ENCODE data around the gene WNT9B. TPM values are rescaled to one million over a fixed set of nuclear protein-coding genes. Genes with fewer than 3 reads are reported as not detected.

WNT9B gene
- polyA plus RNA-seq, 1 donor from 2014 or later, result not detected

DNA sequence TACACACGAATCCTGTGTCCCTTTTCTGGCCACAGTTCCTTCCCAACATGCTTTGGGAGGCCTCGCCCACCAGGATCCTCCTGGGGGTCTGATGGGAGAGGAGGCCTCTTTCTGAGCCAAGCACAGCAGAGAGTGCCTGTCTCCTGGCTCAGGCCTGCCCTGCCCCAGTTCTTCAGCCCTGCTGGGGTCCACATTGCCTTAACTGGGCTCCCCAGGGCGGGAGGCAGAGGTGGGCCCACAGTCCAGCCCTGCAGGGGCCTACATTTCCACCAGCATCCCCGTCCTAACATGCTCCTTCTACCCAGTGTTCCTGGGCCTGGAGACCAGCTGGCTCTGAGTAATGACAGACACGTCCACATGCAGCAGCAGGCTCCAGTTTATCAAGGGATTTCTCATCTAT, 29.6 kb downstream of the WNT9B start:
- H3K9ac ChIP-seq (ENCODE audit: low read length), result no peak overlapping the region
- no peaks in the 10 kb centered on the region for H3K36me3 ChIP-seq (ENCODE audit: insufficient read depth, low read length)
- H3K9me2 ChIP-seq (ENCODE audit: insufficient read depth, low read length), result no peaks in the 10 kb centered on the region
- H3K27ac ChIP-seq (ENCODE audit: low read length), result no peak overlapping the region
- no peaks in the 10 kb centered on the region for H3F3A ChIP-seq (ENCODE audit: insufficient read depth, low read length, poor library complexity, severe bottlenecking)
- no peak overlapping the region for H3K4me2 ChIP-seq (ENCODE audit: low read length)
- no peaks in the 10 kb centered on the region for H3K79me2 ChIP-seq (replicated peaks; ENCODE audit: insufficient read depth, low read length)
- TF ChIP-seq TAF1 (IDR thresholded peaks at IDR 0.05; ENCODE audit: low read depth) (no peak), MXI1 (conservative IDR thresholded peaks at IDR 0.05; ENCODE audit: poor library complexity, severe bottlenecking) (no peak), POLR2AphosphoS5 (IDR thresholded peaks at IDR 0.05) (no peak)
- TF ChIP-seq, protein P1, sequence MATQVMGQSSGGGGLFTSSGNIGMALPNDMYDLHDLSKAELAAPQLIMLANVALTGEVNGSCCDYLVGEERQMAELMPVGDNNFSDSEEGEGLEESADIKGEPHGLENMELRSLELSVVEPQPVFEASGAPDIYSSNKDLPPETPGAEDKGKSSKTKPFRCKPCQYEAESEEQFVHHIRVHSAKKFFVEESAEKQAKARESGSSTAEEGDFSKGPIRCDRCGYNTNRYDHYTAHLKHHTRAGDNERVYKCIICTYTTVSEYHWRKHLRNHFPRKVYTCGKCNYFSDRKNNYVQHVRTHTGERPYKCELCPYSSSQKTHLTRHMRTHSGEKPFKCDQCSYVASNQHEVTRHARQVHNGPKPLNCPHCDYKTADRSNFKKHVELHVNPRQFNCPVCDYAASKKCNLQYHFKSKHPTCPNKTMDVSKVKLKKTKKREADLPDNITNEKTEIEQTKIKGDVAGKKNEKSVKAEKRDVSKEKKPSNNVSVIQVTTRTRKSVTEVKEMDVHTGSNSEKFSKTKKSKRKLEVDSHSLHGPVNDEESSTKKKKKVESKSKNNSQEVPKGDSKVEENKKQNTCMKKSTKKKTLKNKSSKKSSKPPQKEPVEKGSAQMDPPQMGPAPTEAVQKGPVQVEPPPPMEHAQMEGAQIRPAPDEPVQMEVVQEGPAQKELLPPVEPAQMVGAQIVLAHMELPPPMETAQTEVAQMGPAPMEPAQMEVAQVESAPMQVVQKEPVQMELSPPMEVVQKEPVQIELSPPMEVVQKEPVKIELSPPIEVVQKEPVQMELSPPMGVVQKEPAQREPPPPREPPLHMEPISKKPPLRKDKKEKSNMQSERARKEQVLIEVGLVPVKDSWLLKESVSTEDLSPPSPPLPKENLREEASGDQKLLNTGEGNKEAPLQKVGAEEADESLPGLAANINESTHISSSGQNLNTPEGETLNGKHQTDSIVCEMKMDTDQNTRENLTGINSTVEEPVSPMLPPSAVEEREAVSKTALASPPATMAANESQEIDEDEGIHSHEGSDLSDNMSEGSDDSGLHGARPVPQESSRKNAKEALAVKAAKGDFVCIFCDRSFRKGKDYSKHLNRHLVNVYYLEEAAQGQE (IDR thresholded peaks at IDR 0.05; ENCODE audit: borderline replicate concordance), result no peak
- TF ChIP-seq, protein P2, sequence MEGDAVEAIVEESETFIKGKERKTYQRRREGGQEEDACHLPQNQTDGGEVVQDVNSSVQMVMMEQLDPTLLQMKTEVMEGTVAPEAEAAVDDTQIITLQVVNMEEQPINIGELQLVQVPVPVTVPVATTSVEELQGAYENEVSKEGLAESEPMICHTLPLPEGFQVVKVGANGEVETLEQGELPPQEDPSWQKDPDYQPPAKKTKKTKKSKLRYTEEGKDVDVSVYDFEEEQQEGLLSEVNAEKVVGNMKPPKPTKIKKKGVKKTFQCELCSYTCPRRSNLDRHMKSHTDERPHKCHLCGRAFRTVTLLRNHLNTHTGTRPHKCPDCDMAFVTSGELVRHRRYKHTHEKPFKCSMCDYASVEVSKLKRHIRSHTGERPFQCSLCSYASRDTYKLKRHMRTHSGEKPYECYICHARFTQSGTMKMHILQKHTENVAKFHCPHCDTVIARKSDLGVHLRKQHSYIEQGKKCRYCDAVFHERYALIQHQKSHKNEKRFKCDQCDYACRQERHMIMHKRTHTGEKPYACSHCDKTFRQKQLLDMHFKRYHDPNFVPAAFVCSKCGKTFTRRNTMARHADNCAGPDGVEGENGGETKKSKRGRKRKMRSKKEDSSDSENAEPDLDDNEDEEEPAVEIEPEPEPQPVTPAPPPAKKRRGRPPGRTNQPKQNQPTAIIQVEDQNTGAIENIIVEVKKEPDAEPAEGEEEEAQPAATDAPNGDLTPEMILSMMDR (IDR thresholded peaks at IDR 0.05; ENCODE audit: poor library complexity, severe bottlenecking), result no peak
- no peaks in the 10 kb centered on the region for H4K20me1 ChIP-seq (ENCODE audit: insufficient read depth)
- H3K27me3 ChIP-seq (ENCODE audit: insufficient read depth, low read depth, low read length), result no peaks in the 10 kb centered on the region
- H2AFZ ChIP-seq (ENCODE audit: low read depth, low read length), result no peak overlapping the region
- no peak overlapping the region for H3K4me3 ChIP-seq (ENCODE audit: low read length)
- H3K9me3 ChIP-seq (ENCODE audit: low read length), result no peaks in the 10 kb centered on the region

DNA sequence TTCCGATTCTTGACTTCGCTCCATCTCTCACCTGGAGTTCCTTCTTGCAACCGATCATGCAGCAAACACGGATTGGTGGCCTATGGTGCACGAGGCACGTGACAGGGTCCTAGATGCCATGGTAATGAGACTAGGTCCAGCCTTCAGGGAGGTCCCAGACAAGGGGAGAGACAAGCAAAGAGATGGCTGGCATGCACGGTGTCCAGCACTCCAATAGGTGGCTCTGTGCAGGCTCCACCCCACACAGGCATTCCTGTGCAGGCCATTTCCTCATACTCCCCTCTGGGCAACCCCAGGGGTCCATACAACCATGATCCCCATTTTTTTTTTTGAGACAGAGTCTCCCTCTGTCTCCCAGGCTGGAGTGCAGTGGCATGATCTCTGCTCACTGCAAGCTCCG, 31.3 kb downstream of the WNT9B start:
- no peak overlapping the region for H3K27ac ChIP-seq (ENCODE audit: low read length)
- H3K9me3 ChIP-seq (ENCODE audit: low read length), result no peaks in the 10 kb centered on the region
- H3K9ac ChIP-seq (ENCODE audit: low read length), result no peak overlapping the region
- H3K9me2 ChIP-seq (ENCODE audit: insufficient read depth, low read length), result no peaks in the 10 kb centered on the region
- no peak overlapping the region for H3K4me2 ChIP-seq (ENCODE audit: low read length)
- H4K20me1 ChIP-seq (ENCODE audit: insufficient read depth), result no peaks in the 10 kb centered on the region
- H3F3A ChIP-seq (ENCODE audit: insufficient read depth, low read length, poor library complexity, severe bottlenecking), result no peaks in the 10 kb centered on the region
- H3K4me3 ChIP-seq (ENCODE audit: low read length), result no peak overlapping the region
- no peaks in the 10 kb centered on the region for H3K36me3 ChIP-seq (ENCODE audit: insufficient read depth, low read length)
- no peak overlapping the region for H2AFZ ChIP-seq (ENCODE audit: low read depth, low read length)
- H3K79me2 ChIP-seq (replicated peaks; ENCODE audit: insufficient read depth, low read length), result no peaks in the 10 kb centered on the region
- TF ChIP-seq RAD21 (conservative IDR thresholded peaks at IDR 0.05) (no peak), EZH2 (IDR thresholded peaks at IDR 0.05; ENCODE audit: borderline replicate concordance, insufficient read depth, low read length, poor library complexity, severe bottlenecking) (no peak), SMC3 (conservative IDR thresholded peaks at IDR 0.05; ENCODE audit: poor library complexity) (no peak), MXI1 (conservative IDR thresholded peaks at IDR 0.05; ENCODE audit: poor library complexity, severe bottlenecking) (no peak), TAF1 (IDR thresholded peaks at IDR 0.05; ENCODE audit: low read depth) (no peak)
- TF ChIP-seq, protein P2 (IDR thresholded peaks at IDR 0.05; ENCODE audit: poor library complexity, severe bottlenecking), result no peak
- TF ChIP-seq, protein P1 (IDR thresholded peaks at IDR 0.05; ENCODE audit: borderline replicate concordance), result no peak
- no peaks in the 10 kb centered on the region for H3K27me3 ChIP-seq (ENCODE audit: insufficient read depth, low read depth, low read length)
